Activated T-helper 1 cell treated with anti-CD3 and anti-CD28 coated beads, Interleukin-12 subunit alpha, Interleukin-12 subunit beta, Interleukin-2, Interleukin-4 antibody, amounts not matched to agents 30 ng/mL and 10 ng/mL and 1 ng/mL, durations not matched to agents 14 hours and 24 hours and 36 hours (primary cell): Measurements from ENCODE around the gene SNAP47. TPM values are rescaled to one million over a fixed set of nuclear protein-coding genes. Genes with fewer than 3 reads are reported as not detected.
A peak's percentile ranks its signal among the peaks of the same experiment; 100 is the strongest.

ENCODE experiments used
- DNase-seq: peaks from one replicate; pipeline ENCODE4 v3.0.0; 2021; ENCODE audit warnings: low spot score
- H3K27ac Mint-ChIP-seq: one replicate; pipeline ENCODE4 v1.8.0; 2021; ENCODE audit warnings: mild to moderate bottlenecking, mixed read lengths
- H3K27me3 Mint-ChIP-seq: one replicate; pipeline ENCODE4 v1.8.0; 2022; ENCODE audit warnings: mild to moderate bottlenecking, moderate library complexity, mixed read lengths; ENCODE audit not compliant: insufficient read depth
- H3K36me3 Mint-ChIP-seq: one replicate; pipeline ENCODE4 v1.8.0; 2021; ENCODE audit warnings: low read depth, mixed read lengths
- H3K4me1 Mint-ChIP-seq: one replicate; pipeline ENCODE4 v1.8.0; 2021; ENCODE audit warnings: low read depth, mixed read lengths
- H3K4me3 Mint-ChIP-seq: one replicate; pipeline ENCODE4 v1.8.0; 2021; ENCODE audit warnings: mild to moderate bottlenecking, moderate library complexity, mixed read lengths
- H3K9me3 Mint-ChIP-seq: one replicate; pipeline ENCODE4 v1.8.0; 2021; ENCODE audit warnings: mixed read lengths
- intact Hi-C: fragments of 100-400 bp; cut with micrococcal nuclease; formaldehyde crosslinking; loops from one replicate; pipeline ENCODE4 v1.15.1; 2024
- total RNA-seq: library from RNA; stranded (reverse); gene quantifications from 2 replicates; pipeline ENCODE4 v1.2.3, GENCODE V29; 2022

SNAP47 gene
- total RNA-seq, 1 donor from 2014 or later = 32.2 TPM

DNA sequence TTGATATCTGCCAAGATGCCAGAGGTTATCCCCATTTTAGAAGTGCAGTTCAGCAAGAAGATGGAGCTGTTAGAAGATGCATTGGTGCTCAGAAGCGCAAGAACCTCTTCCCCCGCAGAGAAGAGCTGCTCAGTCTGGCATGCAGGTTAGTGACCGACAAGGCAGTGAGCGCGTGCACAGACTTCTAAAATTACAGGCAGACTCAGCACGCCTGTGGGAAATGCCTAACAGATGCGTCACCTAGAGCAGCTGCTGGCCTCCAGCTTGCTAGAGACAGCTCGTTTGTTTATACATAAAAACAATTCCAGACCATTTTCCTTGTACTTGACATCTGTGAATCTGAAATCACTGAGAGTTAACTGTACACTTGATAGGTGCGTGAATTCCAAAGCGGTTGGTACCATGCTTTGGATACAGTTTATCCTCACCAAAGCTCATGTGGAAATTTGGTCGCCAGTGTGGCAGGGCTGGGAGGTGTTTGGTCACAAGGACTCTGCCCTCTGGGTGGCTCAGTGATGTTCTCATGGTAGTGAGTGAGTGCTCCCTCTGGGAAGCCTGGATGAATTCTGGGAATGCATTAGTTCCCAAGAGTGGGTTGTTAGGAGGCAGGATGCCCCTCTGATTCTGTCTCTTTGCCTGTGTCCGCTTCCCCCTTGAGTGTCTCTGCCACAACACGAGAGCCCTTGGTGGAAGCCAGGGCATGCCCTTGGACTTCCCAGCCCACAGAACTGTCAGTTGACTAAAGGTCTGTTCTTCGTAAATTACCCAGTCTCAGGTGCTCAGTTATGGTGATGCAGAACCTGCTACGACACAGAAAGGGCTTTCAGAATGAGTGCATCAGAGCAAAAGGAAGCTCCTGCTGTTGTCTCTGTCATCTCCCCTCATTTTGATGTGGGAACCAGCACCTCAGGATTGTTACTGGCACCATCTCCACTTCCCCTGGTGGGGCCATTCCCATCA lies 24.4 kb downstream of the SNAP47 start:
- intact Hi-C loops = loop anchor here (5.0 to 10.0 kb wide), 6 partner anchors 173 to 815 kb away; partner anchors contain the start of genes ARF1, COQ8A, RNF187 and TRIM11
- peak overlapping the region; percentile 65 for H3K27ac Mint-ChIP-seq
- DNase-seq = no peak
- H3K36me3 Mint-ChIP-seq = peaks cover 51% of the 10 kb centered on the region
- H3K27me3 Mint-ChIP-seq = no peaks in the 10 kb centered on the region
- peak overlapping the region; percentile 33 for H3K4me3 Mint-ChIP-seq
- H3K4me1 Mint-ChIP-seq = peaks cover 67% of the 10 kb centered on the region
- no peaks in the 10 kb centered on the region for H3K9me3 Mint-ChIP-seq

GRCh38 chr1:227760377-227760776 lies 25.1 kb downstream of the SNAP47 start:
- Mint-ChIP-seq H3K4me3 (no peak overlapping the region), H3K4me1 (peaks cover 73% of the 10 kb centered on the region), H3K27me3 (no peaks in the 10 kb centered on the region), H3K9me3 (no peaks in the 10 kb centered on the region), H3K27ac (peak overlapping the region; percentile 65), H3K36me3 (peaks cover 51% of the 10 kb centered on the region)
- intact Hi-C loops = loop anchor here (5.0 to 10.0 kb wide), 5 partner anchors 172 to 724 kb away; partner anchors contain the start of genes ARF1, RNF187 and TRIM11
- DNase-seq = no peak

DNA sequence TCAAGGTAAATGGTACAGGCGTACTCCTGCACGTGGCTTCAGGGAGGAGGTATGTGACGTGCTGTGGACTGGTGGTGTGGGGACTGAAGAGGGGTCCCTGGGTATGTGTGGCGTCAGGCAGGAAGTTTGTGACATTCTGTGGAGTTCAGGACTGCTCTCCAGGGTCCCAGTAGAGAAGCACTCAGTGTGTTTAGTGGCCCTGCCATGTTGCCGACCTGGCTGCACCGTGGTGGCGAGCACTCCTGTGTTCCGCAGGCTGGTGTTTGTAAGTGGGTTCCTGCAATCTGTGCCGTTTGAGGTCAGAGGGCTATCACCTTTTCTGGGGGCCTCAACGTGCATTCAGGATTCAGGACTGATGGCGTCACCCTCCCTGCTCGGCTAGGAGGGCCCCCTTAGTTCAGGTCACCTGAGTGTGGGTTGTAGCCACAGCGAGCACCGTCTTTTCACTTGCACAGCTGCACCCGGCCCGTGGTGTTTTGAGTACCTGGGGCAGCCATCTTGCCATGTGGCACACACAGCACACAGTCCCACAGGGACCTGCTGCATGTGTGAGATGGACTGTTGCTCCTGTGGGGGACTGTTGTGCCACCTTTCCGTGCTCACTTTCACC lies 26.5 kb downstream of the SNAP47 start:
- H3K4me3 Mint-ChIP-seq = no peak overlapping the region
- no peaks in the 10 kb centered on the region for H3K27me3 Mint-ChIP-seq
- no peaks in the 10 kb centered on the region for H3K9me3 Mint-ChIP-seq
- peak overlapping the region; percentile 71 for H3K27ac Mint-ChIP-seq
- H3K4me1 Mint-ChIP-seq = peaks cover 86% of the 10 kb centered on the region
- H3K36me3 Mint-ChIP-seq = peaks cover 47% of the 10 kb centered on the region
- DNase-seq = no peak
- intact Hi-C loops = loop anchor here (1.0 to 10.0 kb wide), 11 partner anchors 13 to 723 kb away; partner anchors contain the start of genes ARF1, JMJD4, RNF187 and SNAP47

DNA sequence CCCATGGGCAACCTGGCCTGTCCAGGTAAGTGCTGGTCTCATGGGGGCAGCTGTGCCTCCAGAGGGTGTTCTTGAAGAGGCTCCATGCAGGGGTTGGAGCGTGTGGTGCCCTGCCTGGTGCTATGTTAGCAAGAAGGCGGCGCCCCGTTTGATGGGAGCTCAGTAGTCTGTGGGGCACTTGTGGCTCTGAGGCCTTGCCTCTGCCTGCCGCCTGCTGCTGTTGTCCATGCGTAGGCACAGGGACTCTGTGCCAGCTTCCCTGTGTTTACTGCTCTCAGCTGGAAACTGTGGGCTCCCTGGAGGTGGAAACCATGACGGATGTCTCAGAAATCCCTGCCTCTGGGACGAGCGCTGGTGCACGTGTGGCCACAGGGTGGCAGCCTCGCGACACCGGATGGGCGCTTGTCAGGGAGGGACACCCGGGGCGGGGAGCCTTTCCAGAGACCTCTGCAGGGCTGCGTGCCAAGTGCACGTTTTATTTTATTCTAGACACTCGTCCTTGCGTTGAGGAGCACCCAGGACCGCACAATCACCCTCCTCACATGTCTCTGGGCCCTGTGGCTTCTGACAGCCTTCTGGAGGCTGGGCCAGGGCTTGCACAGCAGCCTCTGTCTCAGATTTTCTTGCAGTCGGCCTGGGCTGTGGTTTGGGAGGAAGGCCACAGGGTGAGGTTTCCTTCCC lies 27.1 kb downstream of the SNAP47 start:
- no peaks in the 10 kb centered on the region for H3K27me3 Mint-ChIP-seq
- H3K9me3 Mint-ChIP-seq = no peaks in the 10 kb centered on the region
- intact Hi-C loops = loop anchor here (1.0 to 10.0 kb wide), 11 partner anchors 14 to 722 kb away; partner anchors contain the start of genes ARF1, JMJD4, RNF187 and SNAP47
- peak; percentile 81 for DNase-seq
- peak overlapping the region; percentile 77 for H3K27ac Mint-ChIP-seq
- H3K36me3 Mint-ChIP-seq = peaks cover 47% of the 10 kb centered on the region
- H3K4me3 Mint-ChIP-seq = peak overlapping the region; percentile 47
- H3K4me1 Mint-ChIP-seq = peaks cover 91% of the 10 kb centered on the region

- peak overlapping the region; percentile 21 for H3K27ac Mint-ChIP-seq
- intact Hi-C loops = loop anchor here (5.0 to 10.0 kb wide), 5 partner anchors 169 to 721 kb away; partner anchors contain the start of genes ARF1, RNF187 and TRIM11
- no peaks in the 10 kb centered on the region for H3K9me3 Mint-ChIP-seq
- peaks cover 50% of the 10 kb centered on the region for H3K36me3 Mint-ChIP-seq
- H3K27me3 Mint-ChIP-seq = no peaks in the 10 kb centered on the region
- peaks cover 91% of the 10 kb centered on the region for H3K4me1 Mint-ChIP-seq
- DNase-seq = no peak
- peak overlapping the region; percentile 42 for H3K4me3 Mint-ChIP-seq
Measured at GRCh38 chr1:227763246-227764018, 28.2 kb downstream of the SNAP47 start.

GRCh38 chr1:227764019-227764391 lies 28.8 kb downstream of the SNAP47 start:
- Mint-ChIP-seq H3K9me3 (no peaks in the 10 kb centered on the region), H3K36me3 (peaks cover 50% of the 10 kb centered on the region), H3K4me1 (peaks cover 90% of the 10 kb centered on the region), H3K27me3 (no peaks in the 10 kb centered on the region), H3K27ac (peak overlapping the region; percentile 48), H3K4me3 (peak overlapping the region; percentile 42)
- intact Hi-C loops = loop anchor here (5.0 to 10.0 kb wide), 5 partner anchors 168 to 721 kb away; partner anchors contain the start of genes ARF1, RNF187 and TRIM11
- no peak for DNase-seq

- Mint-ChIP-seq H3K4me1 (peaks cover 79% of the 10 kb centered on the region), H3K27ac (no peak overlapping the region), H3K4me3 (no peak overlapping the region), H3K36me3 (peaks cover 41% of the 10 kb centered on the region), H3K27me3 (no peaks in the 10 kb centered on the region), H3K9me3 (no peaks in the 10 kb centered on the region)
- intact Hi-C loops = loop anchor here (1.0 to 10.0 kb wide), 5 partner anchors 23 to 719 kb away; partner anchors contain the start of genes ARF1, JMJD4, RNF187 and SNAP47
- DNase-seq = no peak
Measured at GRCh38 chr1:227765261-227766014, 30.2 kb downstream of the SNAP47 start.

DNA sequence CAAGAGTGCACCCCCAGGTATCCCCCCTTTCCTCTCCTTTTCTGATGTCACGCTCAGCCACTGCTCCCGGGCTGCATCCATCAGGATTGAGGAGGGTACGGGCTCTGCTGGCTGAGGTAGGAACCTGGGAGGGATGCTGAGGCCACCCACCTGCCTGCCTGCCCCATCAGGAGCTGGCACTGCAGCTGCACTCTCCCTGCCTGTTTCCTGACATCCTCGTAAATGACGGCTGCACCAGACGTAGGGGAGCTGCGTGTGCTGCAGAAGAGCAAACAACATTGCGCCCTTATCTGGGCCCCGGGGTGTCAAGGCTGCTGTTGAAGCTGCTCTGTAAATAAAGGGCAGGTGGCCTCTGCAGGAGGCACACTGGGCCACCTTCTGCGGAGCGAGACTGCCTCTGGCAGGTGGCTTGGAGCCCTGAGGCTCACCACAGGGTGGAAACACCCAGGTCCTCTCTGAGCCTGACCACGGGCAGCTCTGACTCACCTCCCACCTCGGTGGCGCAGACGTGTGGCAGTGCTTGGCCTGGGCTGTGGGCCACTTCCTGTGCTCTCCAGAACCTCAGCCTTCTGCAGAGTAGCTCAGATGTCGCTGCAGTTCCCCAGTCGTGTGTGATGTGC lies 30.9 kb downstream of the SNAP47 start:
- intact Hi-C loops = loop anchor here (1.0 to 10.0 kb wide), 5 partner anchors 22 to 719 kb away; partner anchors contain the start of genes ARF1, JMJD4, RNF187 and SNAP47
- peaks cover 39% of the 10 kb centered on the region for H3K36me3 Mint-ChIP-seq
- peak overlapping the region; percentile 53 for H3K4me3 Mint-ChIP-seq
- peak overlapping the region; percentile 74 for H3K27ac Mint-ChIP-seq
- no peaks in the 10 kb centered on the region for H3K9me3 Mint-ChIP-seq
- H3K4me1 Mint-ChIP-seq = peaks cover 72% of the 10 kb centered on the region
- peak; percentile 79 for DNase-seq
- no peaks in the 10 kb centered on the region for H3K27me3 Mint-ChIP-seq

DNA sequence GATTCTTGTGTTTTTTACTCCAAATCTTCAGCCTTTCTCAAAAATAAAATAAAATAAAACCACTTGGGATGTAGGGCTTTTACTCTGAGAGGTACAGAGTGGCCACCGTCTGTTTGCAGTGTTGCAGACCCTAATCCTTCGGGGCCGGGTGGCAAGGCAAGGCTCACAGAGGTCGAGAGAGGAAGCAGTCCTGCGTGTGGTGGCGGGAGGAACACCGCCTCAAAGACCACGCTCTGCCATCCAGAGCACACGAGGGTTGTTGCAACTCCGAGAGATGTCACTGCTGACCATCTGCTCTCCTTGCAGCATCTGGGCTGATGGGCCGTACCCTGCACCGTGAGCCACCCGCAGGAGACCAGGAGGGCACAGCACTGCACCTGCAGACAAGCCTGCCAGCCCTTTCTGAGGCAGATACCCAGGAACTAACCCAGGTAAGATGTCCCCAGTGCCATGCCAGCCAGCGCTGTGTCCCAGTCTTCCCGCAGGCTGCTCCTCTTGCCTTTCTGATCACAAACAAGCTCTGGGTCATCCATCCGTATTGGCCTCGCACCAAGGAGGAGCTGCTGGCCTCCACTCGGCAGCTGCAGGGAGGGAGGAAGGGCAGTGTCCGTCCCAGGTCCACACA lies 31.5 kb downstream of the SNAP47 start:
- intact Hi-C loops = loop anchor here (1.0 to 10.0 kb wide), 5 partner anchors 22 to 718 kb away; partner anchors contain the start of genes ARF1, JMJD4, RNF187 and SNAP47
- Mint-ChIP-seq H3K4me1 (peaks cover 66% of the 10 kb centered on the region), H3K27ac (peak overlapping the region; percentile 74), H3K9me3 (no peaks in the 10 kb centered on the region), H3K4me3 (peak overlapping the region; percentile 53), H3K36me3 (peaks cover 33% of the 10 kb centered on the region), H3K27me3 (no peaks in the 10 kb centered on the region)
- DNase-seq = no peak

- Mint-ChIP-seq H3K36me3 (peaks cover 36% of the 10 kb centered on the region), H3K9me3 (no peaks in the 10 kb centered on the region), H3K4me1 (peaks cover 58% of the 10 kb centered on the region), H3K27me3 (no peaks in the 10 kb centered on the region), H3K27ac (peak overlapping the region; percentile 40), H3K4me3 (peak overlapping the region; percentile 42)
- intact Hi-C loops = loop anchor here (10.0 kb wide), 3 partner anchors 317 to 717 kb away; partner anchors contain the start of genes ARF1, RNF187 and TRIM11
- DNase-seq = no peak
Measured at GRCh38 chr1:227767401-227768124, 32.3 kb downstream of the SNAP47 start.
